Measurements from ENCODE around the gene RPS21. TPM values are rescaled to one million over a fixed set of nuclear protein-coding genes. Genes with fewer than 3 reads are reported as not detected.

Gene RPS21
- polyA plus RNA-seq, 1 of the 3 experiments (the other 2 are of a cell fraction), result 16,625 TPM

- no peak overlapping the region; a peak in 1 of 4 replicates for H3K27ac ChIP-seq (ENCODE audit: low read depth in 2 of 2, low read length in 1 of 2)
- H3K4me1 ChIP-seq (ENCODE audit: control insufficient read depth in 1 of 2, insufficient read depth in 2 of 2, low read depth in 1 of 2, low read length in 1 of 2), result peaks cover 0 to 13% of the 10 kb centered on the region in 2 experiments; a peak in 2 of 4 replicates
- no peak overlapping the region for H3K4me2 ChIP-seq
- peaks cover 14% of the 10 kb centered on the region for H4K20me1 ChIP-seq (ENCODE audit: insufficient read depth)
- no peak for DNase-seq
- H3K4me3 ChIP-seq (ENCODE audit: low read depth in 2 of 2, low read length in 1 of 2), result no peak overlapping the region
- H3K27me3 ChIP-seq (ENCODE audit: insufficient read depth), result no peaks in the 10 kb centered on the region
- H3K9me3 ChIP-seq, result no peaks in the 10 kb centered on the region
- ChIA-PET CTCF (interaction anchor here (0.9 to 2.0 kb wide), 3 partner anchors 10 to 17 kb away, joined by 3 to 5 read pairs (median 5); no protein-coding TSS in a partner anchor), POLR2A (no interaction called here)
- H3F3A ChIP-seq (replicated peaks; ENCODE audit: insufficient read depth), result peaks cover 17% of the 10 kb centered on the region
- 94% methylated on average over 9 of the region's 12 CpGs for WGBS (ENCODE audit: low lambda C conversion rate)
- TF ChIP-seq NRF1 (IDR thresholded peaks at IDR 0.05; ENCODE audit: low read depth, low read length), result no peak
- no peak for TF ChIP-seq IRF3 (IDR thresholded peaks at IDR 0.05; ENCODE audit: low read depth, low read length)
- TF ChIP-seq FOSL2 (IDR thresholded peaks at IDR 0.05; ENCODE audit: borderline replicate concordance, low read depth), result no peak
- no peak for TF ChIP-seq RCOR1 (IDR thresholded peaks at IDR 0.05; ENCODE audit: low read length)
- no peak for TF ChIP-seq MEF2A (IDR thresholded peaks at IDR 0.05; ENCODE audit: borderline replicate concordance, low read depth)
- TF ChIP-seq EZH2phosphoT487 (IDR thresholded peaks at IDR 0.05; ENCODE audit: borderline replicate concordance, low read depth), result no peak
- TF ChIP-seq RFX5 (IDR thresholded peaks at IDR 0.05; ENCODE audit: low read length), result no peak
- no peak for TF ChIP-seq ZBTB33 (IDR thresholded peaks at IDR 0.05; ENCODE audit: borderline replicate concordance, low read depth)
- no peak for TF ChIP-seq REST (IDR thresholded peaks at IDR 0.05; ENCODE audit: low read depth, low read length)
- no peak for TF ChIP-seq EP300 (IDR thresholded peaks at IDR 0.05; ENCODE audit: borderline replicate concordance in 1 of 2, low read depth in 1 of 2, low read length in 1 of 2)
- no peak for TF ChIP-seq USF1 (IDR thresholded peaks at IDR 0.05; ENCODE audit: borderline replicate concordance, low read depth)
- TF ChIP-seq NFIC (IDR thresholded peaks at IDR 0.05; ENCODE audit: borderline replicate concordance), result no peak
- no peak for TF ChIP-seq YY1 (IDR thresholded peaks at IDR 0.05; ENCODE audit: low read depth)
- TF ChIP-seq POLR2AphosphoS5 (IDR thresholded peaks at IDR 0.05; ENCODE audit: low read depth, low read length), result no peak
- no peak for TF ChIP-seq USF2 (IDR thresholded peaks at IDR 0.05; ENCODE audit: borderline replicate concordance, low read depth, low read length)
- no peak for TF ChIP-seq TAF1 (IDR thresholded peaks at IDR 0.05; ENCODE audit: borderline replicate concordance, low read depth, low read length)
- TF ChIP-seq ELF1 (IDR thresholded peaks at IDR 0.05), result no peak
- TF ChIP-seq CHD2 (IDR thresholded peaks at IDR 0.05; ENCODE audit: low read length, partially characterized antibody), result no peak
- H3K36me3 ChIP-seq (replicated peaks in 1 of 2; ENCODE audit: control insufficient read depth in 1 of 2, insufficient read depth in 2 of 2, low read length in 1 of 2), result peaks cover 15 to 31% of the 10 kb centered on the region in 2 experiments
- no peaks in the 10 kb centered on the region for H3K9me2 ChIP-seq
- no peak overlapping the region for H3K9ac ChIP-seq
- H2AFZ ChIP-seq (ENCODE audit: low read depth), result no peak overlapping the region
- peaks cover 13% of the 10 kb centered on the region for H3K79me2 ChIP-seq (ENCODE audit: insufficient read depth)
These were observed 6.4 kb downstream of the RPS21 start for GRCh38 chr20:62393335-62393665.
